Endothelial cell of umbilical vein (primary cell): ENCODE measurements around the gene MRNIP. TPM values are rescaled to one million over a fixed set of nuclear protein-coding genes. Genes with fewer than 3 reads are reported as not detected.

Experiments
- BruUV-seq: library from RNA; stranded (reverse); fragments of 400-500 nt; replicated peaks from 2 replicates; lab custom pipeline; 2021; lab: Mats Ljungman, UMichigan
- CTCF ChIA-PET: fragments of 300-600, 350-600 bp; sonication (Branson Sonifier 250); formaldehyde crosslinking; loops from one replicate; lab custom pipeline; 2021; ENCODE audit warnings: antibody characterized with exemption, inconsistent platforms; lab: Charles Lee
- POLR2A ChIA-PET: fragments of 300-600, 350-600 bp; sonication (Branson Sonifier 250); formaldehyde crosslinking; loops from one replicate; lab custom pipeline; 2021; ENCODE audit warnings: antibody characterized with exemption, inconsistent platforms; lab: Charles Lee
- DNase-seq: peaks from one replicate; pipeline ENCODE4 v3.0.0-alpha.2; 2011; ENCODE audit warnings: low read depth, low spot score
- FAIRE-seq: peaks from 2 replicates; lab custom pipeline; 2011; peaks lifted over from hg19 to GRCh38; lab: Jason Lieb, UNC
- H2AFZ ChIP-seq: 2 replicates; pipeline ENCODE4 v1.6.0; 2012; ENCODE audit warnings: low read depth, low read length, control low read depth, inconsistent platforms
- H3K27ac ChIP-seq: 2 replicates; pipeline ENCODE4 v1.5.1; 2011; ENCODE audit warnings: low read depth, mild to moderate bottlenecking, control low read depth, low read length, moderate library complexity; ENCODE audit not compliant: insufficient read depth
- H3K27me3 ChIP-seq, 2 experiments: 2 replicates each; pipeline versions ENCODE4 v1.6.0 to v1.6.1; 2011; ENCODE audit warnings: low read length in 2 of 2, mixed read lengths in 1 of 2; ENCODE audit not compliant: control insufficient read depth in 2 of 2, insufficient read depth in 2 of 2
- H3K36me3 ChIP-seq, 2 experiments: 2 replicates in 1 of 2; 3 replicates in 1 of 2; pipeline ENCODE4 v1.5.1; 2011; ENCODE audit warnings: low read length in 2 of 2, mild to moderate bottlenecking in 1 of 2, moderate library complexity in 1 of 2; ENCODE audit not compliant: control insufficient read depth in 2 of 2, insufficient read depth in 2 of 2; ENCODE audit errors: extremely low read depth in 1 of 2
- H3K4me1 ChIP-seq: 3 replicates; pipeline ENCODE4 v1.5.1; 2011; ENCODE audit warnings: mild to moderate bottlenecking, low read length; ENCODE audit not compliant: control insufficient read depth, insufficient read depth; ENCODE audit errors: extremely low read depth
- H3K4me2 ChIP-seq: 2 replicates; pipeline ENCODE4 v1.6.1; 2011; ENCODE audit warnings: low read length, control low read depth, mixed read lengths; ENCODE audit not compliant: insufficient read depth
- H3K4me3 ChIP-seq, 3 experiments: fragments of 200-600 bp in 1 of 3; sonication (generic), shearing (Covaris generic) in 1 of 3; replicated peaks in 1 of 3; 2 replicates each; pipeline ENCODE4 v1.5.1; 2011 to 2016; ENCODE audit warnings: control low read depth in 3 of 3, low read length in 3 of 3, mild to moderate bottlenecking in 2 of 3, inconsistent platforms in 1 of 3, low read depth in 1 of 3, moderate library complexity in 1 of 3; ENCODE audit not compliant: insufficient read depth in 1 of 3
- H3K79me2 ChIP-seq: 2 replicates; pipeline ENCODE4 v1.6.0; 2012; ENCODE audit warnings: low read length, inconsistent platforms; ENCODE audit not compliant: control insufficient read depth, insufficient read depth
- H3K9ac ChIP-seq: replicated peaks from 2 replicates; pipeline ENCODE3; 2011; ENCODE audit warnings: low read length, control low read depth; ENCODE audit not compliant: insufficient read depth; ENCODE audit errors: extremely low read depth
- H3K9me1 ChIP-seq: replicated peaks from 3 replicates; pipeline ENCODE4 v1.6.0; 2011; ENCODE audit warnings: mild to moderate bottlenecking, low read length; ENCODE audit not compliant: control insufficient read depth, insufficient read depth; ENCODE audit errors: extremely low read depth
- H3K9me3 ChIP-seq: replicated peaks from 2 replicates; pipeline ENCODE4 v1.5.1; 2012; ENCODE audit warnings: low read length, inconsistent platforms; ENCODE audit not compliant: control insufficient read depth, insufficient read depth
- H4K20me1 ChIP-seq: replicated peaks from 2 replicates; pipeline ENCODE3; 2011; ENCODE audit warnings: mild to moderate bottlenecking, low read length; ENCODE audit not compliant: control insufficient read depth, insufficient read depth; ENCODE audit errors: extremely low read depth
- EZH2 ChIP-seq: IDR thresholded peaks from 2 replicates; pipeline ENCODE4 v1.6.1; 2012; ENCODE audit warnings: borderline replicate concordance, low read depth, mild to moderate bottlenecking, moderate library complexity, low read length, inconsistent platforms; ENCODE audit not compliant: severe bottlenecking
- FOS ChIP-seq: IDR thresholded peaks from 2 replicates; pipeline ENCODE4 v1.6.1; 2011; ENCODE audit warnings: mild to moderate bottlenecking, low read length, moderate library complexity, borderline replicate concordance; ENCODE audit not compliant: insufficient read depth
- GATA2 ChIP-seq: IDR thresholded peaks from 2 replicates; pipeline ENCODE4 v1.7.0; 2011; ENCODE audit warnings: low read depth, mild to moderate bottlenecking, moderate library complexity, mixed read lengths, low read length; ENCODE audit not compliant: insufficient read length, insufficient read depth
- JUN ChIP-seq: IDR thresholded peaks from 2 replicates; pipeline ENCODE4 v1.6.1; 2011; ENCODE audit warnings: borderline replicate concordance, low read depth; ENCODE audit not compliant: insufficient read length, insufficient read depth
- MYC ChIP-seq: IDR thresholded peaks from one replicate; pipeline ENCODE4 v1.6.1; 2011; ENCODE audit warnings: mild to moderate bottlenecking, low read depth, low read length
- POLR2A ChIP-seq: IDR thresholded peaks from 2 replicates; pipeline ENCODE4 v1.6.1; 2012; ENCODE audit warnings: low read depth, mild to moderate bottlenecking, control low read depth, low read length
- POLR2AphosphoS5 ChIP-seq: IDR thresholded peaks from 2 replicates; pipeline ENCODE4 v1.6.1; 2012; ENCODE audit warnings: low read depth, mild to moderate bottlenecking, control low read depth, low read length, moderate library complexity; ENCODE audit not compliant: insufficient read depth
- dilution Hi-C: fragments of 300-500 bp; cut with MboI; formaldehyde crosslinking; loops from one replicate; pipeline ENCODE4 v1.15.0; 2019; ENCODE audit warnings: low sequenced_read_pairs; ENCODE audit not compliant: extremely low pct_ligation_motif_present
- intact Hi-C: fragments of 100-400 bp; cut with micrococcal nuclease; formaldehyde crosslinking; loops from one replicate; pipeline ENCODE4 v1.10.0; 2022
- polyA plus RNA-seq, 4 experiments: library from polyadenylated mRNA; depleted of rRNA in 3 of 4; stranded (reverse) in 3 of 4; unstranded in 1 of 4; fragments of >200 nt; gene quantifications; 2 replicates each; pipeline versions ENCODE4 v1.2.1 to v1.2.3, GENCODE V29; 2011 to 2012; ENCODE audit warnings: missing spikeins in 1 of 4
- total RNA-seq: library from RNA; stranded (reverse); gene quantifications from 2 replicates; pipeline ENCODE4 v1.2.3, GENCODE V29; 2021
- TF ChIP-seq, protein P1 (sequence below), 2 donors: IDR thresholded peaks; 1 replicate in 1 of 2; 2 replicates in 1 of 2; pipeline ENCODE4 v1.5.1; 2011; ENCODE audit warnings: low read length in 2 of 2, mild to moderate bottlenecking in 2 of 2, moderate library complexity in 2 of 2, control low read depth in 1 of 2, inconsistent platforms in 1 of 2, low read depth in 1 of 2; ENCODE audit not compliant: insufficient read depth in 1 of 2; ENCODE audit errors: extremely low read depth in 1 of 2
- TF ChIP-seq, protein P2 (sequence below): IDR thresholded peaks from 2 replicates; pipeline ENCODE4 v1.6.1; 2011; ENCODE audit not compliant: insufficient read depth, insufficient read length

Gene MRNIP
- total and polyA plus RNA-seq, 2 donors (not counting 3 experiments of a cell fraction or from before 2014, with no cell fraction given) = 17.1 to 19.1 TPM

DNA sequence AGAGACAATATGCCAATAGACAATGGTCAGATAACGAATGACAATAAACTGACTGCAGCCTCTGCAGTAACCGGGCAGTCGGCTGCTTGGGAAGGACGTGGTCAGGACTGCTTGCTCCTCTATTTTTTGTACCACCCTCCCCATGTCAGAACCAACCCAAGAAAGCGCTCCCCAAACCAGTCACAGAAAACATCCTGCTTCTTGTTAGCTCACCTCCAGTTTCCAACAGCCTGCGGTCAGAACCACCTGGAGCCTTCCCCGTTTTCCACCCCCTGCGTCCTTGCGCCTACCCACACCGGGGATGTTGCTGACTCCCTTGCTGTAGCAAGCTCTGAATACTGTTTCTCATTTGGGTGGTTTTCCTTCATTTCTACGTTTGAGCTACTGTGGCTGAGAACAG, 1.7 kb upstream of the MRNIP start:
- FAIRE-seq (no peak), DNase-seq (no peak)
- dilution Hi-C loops (no loop called here), intact Hi-C loops (no loop called here)
- Histone ChIP-seq H3K27me3 (no peaks in the 10 kb centered on the region), H3K9me1 (no peaks in the 10 kb centered on the region), H3K4me1 (no peaks in the 10 kb centered on the region), H3K4me3 (no peak overlapping the region), H2AFZ (no peak overlapping the region), H3K9ac (no peak overlapping the region), H3K27ac (no peak overlapping the region), H3K9me3 (no peaks in the 10 kb centered on the region), H3K79me2 (no peaks in the 10 kb centered on the region), H4K20me1 (no peaks in the 10 kb centered on the region), H3K36me3 (peaks cover 2 to 28% of the 10 kb centered on the region in 2 experiments), H3K4me2 (no peak overlapping the region)
- ChIA-PET CTCF (interaction anchor here (1.9 kb wide), 1 partner anchor 58 kb away, joined by 5 read pairs; no protein-coding TSS in a partner anchor), POLR2A (no interaction called here)
- no TSS peak for BruUV-seq
- TF ChIP-seq FOS (no peak), MYC (no peak), GATA2 (no peak), JUN (no peak), POLR2AphosphoS5 (no peak), EZH2 (no peak), POLR2A (no peak)
- TF ChIP-seq, protein P1, sequence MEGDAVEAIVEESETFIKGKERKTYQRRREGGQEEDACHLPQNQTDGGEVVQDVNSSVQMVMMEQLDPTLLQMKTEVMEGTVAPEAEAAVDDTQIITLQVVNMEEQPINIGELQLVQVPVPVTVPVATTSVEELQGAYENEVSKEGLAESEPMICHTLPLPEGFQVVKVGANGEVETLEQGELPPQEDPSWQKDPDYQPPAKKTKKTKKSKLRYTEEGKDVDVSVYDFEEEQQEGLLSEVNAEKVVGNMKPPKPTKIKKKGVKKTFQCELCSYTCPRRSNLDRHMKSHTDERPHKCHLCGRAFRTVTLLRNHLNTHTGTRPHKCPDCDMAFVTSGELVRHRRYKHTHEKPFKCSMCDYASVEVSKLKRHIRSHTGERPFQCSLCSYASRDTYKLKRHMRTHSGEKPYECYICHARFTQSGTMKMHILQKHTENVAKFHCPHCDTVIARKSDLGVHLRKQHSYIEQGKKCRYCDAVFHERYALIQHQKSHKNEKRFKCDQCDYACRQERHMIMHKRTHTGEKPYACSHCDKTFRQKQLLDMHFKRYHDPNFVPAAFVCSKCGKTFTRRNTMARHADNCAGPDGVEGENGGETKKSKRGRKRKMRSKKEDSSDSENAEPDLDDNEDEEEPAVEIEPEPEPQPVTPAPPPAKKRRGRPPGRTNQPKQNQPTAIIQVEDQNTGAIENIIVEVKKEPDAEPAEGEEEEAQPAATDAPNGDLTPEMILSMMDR (IDR thresholded peaks at IDR 0.05; ENCODE audit: extremely low read depth in 1 of 2, insufficient read depth in 1 of 2, low read depth in 1 of 2, low read length in 2 of 2) = no peak
- TF ChIP-seq, protein P2, sequence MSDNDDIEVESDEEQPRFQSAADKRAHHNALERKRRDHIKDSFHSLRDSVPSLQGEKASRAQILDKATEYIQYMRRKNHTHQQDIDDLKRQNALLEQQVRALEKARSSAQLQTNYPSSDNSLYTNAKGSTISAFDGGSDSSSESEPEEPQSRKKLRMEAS = no peak
